GM12873 (cell line): ENCODE results near the gene MYO6.

ENCODE experiments used
- TF ChIP-seq, protein P1 (sequence below): IDR thresholded peaks from 2 replicates; pipeline ENCODE4 v1.5.1; 2012; ENCODE audit warnings: low read depth, mild to moderate bottlenecking, moderate library complexity, low read length, control low read depth; ENCODE audit not compliant: insufficient read depth; ENCODE audit errors: missing control alignments

The MYO6 gene

DNA sequence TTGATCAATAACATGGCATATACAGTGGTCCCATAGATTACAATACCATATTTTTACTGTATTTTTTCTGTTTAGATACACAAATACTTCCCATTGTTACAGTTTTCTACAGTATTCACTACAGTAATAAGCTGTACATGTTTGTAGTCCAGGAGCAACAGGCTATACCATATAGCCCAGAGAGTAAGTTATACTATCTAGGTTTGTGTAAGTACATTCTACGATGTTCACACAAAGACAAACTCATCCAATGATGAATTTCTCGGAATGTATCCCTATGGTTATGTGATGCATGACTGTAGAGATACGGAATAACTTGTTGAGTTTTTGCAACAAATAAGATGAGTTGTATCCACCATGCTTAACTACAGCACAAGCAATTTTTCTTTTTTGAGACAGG lies 3.6 kb upstream of the MYO6 start:
- TF ChIP-seq, protein P1, sequence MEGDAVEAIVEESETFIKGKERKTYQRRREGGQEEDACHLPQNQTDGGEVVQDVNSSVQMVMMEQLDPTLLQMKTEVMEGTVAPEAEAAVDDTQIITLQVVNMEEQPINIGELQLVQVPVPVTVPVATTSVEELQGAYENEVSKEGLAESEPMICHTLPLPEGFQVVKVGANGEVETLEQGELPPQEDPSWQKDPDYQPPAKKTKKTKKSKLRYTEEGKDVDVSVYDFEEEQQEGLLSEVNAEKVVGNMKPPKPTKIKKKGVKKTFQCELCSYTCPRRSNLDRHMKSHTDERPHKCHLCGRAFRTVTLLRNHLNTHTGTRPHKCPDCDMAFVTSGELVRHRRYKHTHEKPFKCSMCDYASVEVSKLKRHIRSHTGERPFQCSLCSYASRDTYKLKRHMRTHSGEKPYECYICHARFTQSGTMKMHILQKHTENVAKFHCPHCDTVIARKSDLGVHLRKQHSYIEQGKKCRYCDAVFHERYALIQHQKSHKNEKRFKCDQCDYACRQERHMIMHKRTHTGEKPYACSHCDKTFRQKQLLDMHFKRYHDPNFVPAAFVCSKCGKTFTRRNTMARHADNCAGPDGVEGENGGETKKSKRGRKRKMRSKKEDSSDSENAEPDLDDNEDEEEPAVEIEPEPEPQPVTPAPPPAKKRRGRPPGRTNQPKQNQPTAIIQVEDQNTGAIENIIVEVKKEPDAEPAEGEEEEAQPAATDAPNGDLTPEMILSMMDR: no peak

DNA sequence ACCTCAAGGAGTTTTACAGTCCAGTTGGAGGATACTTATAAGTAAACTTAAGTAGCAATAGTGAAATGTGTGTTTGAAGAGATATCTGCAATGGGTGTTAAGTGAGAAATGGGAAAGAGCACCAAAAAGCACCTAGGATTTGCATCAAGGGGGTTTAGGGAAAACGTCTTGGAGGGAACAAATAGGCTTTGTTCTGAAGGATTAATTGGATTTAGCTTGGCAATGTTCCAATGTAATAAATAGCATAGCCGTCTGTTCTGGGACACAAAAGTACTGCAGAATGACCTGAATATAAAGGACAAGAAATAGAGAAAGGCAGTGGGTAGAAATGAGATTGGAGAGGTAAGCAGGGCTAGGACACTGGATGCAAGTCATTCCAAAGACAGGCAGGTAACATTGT lies 2.8 kb upstream of the MYO6 start:
- TF ChIP-seq, protein P1: no peak

DNA sequence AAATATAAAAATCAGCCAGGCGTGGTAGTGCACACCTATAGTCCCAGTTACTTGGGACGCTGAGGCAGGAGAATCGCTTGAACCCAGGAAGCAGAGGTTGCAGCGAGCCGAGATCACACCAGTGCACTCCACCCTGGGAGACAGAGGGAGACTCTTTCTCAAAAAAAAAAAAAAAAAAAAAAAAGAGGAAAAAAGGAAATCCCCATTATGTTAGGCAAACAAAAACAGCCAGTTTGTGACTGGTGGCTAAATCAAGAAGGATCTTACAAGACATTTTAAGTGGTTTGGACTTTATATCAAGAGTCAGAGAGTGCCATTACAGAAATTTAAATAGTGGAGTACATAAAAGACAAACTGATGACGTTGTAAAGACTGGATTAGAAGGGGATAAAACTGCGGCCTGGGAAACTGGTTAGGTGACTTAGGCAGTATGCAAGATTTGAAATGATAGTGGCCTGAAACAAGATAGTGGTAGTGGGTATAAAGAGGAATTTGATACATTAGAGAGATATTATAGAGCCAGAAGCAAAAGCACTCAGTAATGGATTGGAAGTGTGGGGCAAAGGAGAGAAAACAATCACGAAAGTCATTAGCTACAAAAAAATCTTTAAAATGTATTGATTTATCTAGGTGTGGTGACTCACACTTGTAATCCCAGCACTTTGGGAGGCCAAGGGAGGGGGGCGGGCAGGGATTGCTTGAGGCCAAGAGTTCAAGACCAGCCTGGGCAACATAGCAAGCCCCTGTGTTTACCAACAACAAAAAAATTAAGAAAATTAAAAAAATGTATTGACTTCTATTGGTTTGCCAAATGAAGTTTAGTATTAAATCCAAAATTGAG lies 1.7 kb upstream of the MYO6 start:
- TF ChIP-seq, protein P1: no peak

- TF ChIP-seq, protein P1: no peak
Measured at GRCh38 chr6:75748003-75748742, 866 bp upstream of the MYO6 start.

DNA sequence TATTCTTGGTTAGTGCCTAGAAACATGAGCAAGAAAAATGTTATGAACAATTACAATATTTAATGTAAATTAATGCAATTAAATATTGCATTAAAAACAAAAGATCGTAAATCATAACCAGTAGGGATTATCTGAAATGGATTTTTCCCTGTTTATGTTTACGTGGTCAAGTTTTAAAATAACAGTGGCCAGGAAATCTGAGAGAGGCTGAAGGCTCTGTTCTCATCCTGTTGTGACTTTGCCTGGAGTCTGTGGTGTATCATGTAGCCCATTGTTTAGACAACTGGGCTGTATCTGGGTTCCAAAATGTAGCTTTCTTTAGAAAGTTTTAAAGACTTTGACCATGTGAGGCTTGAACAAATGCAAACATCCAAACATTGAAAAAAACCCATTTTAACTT lies 2.4 kb downstream of the MYO6 start:
- TF ChIP-seq, protein P1: no peak

DNA sequence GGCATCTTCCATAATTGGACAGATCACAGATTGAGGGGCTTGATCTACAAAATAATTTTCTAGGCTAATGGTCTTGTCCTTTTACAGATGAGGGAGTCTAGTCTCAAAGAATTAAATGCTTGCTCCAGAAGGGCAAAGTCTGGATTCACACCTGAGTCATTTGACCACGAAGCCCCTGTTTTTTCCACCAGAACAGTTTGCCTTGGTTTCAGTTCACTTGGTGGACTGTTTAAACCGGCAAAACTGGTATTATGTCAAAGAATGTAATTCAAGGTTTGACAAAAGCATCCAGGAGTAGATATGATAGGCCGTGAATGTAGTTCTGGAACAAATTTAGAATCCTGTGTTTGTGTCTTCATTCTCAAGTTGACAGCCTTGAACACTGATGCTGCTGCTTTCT lies 3.3 kb downstream of the MYO6 start:
- TF ChIP-seq, protein P1: no peak

GRCh38 chr6:75755704-75756103 lies 6.7 kb downstream of the MYO6 start:
- TF ChIP-seq, protein P1: no peak
